ENCODE data around the gene RPS14.

The RPS14 gene

DNA sequence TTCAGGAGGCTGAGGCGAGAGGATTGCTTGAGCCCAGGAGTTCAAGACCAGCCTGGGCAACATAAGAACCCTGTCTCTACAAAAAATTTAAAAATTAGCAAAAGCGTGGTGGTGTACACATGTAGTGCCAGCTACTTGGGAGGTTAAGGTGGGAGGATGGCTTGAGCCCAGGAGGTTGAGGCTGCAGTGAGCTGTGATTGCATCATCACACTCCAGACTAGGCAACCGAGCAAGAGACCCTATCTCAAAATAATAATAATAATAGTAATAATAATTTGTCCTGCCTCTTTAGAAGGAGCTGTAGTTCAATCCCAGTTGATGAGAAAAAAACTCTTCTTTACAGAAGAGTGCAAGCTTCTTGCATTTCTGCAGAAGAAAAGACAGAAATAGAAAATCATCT lies 26.8 kb downstream of the RPS14 start:
- TF ChIP-seq CTCF (IDR thresholded peaks at IDR 0.05; ENCODE audit: borderline replicate concordance, insufficient read depth, low read depth, low read length), result no peak
- H3K4me3 ChIP-seq (ENCODE audit: low read depth, low read length), result no peak overlapping the region

DNA sequence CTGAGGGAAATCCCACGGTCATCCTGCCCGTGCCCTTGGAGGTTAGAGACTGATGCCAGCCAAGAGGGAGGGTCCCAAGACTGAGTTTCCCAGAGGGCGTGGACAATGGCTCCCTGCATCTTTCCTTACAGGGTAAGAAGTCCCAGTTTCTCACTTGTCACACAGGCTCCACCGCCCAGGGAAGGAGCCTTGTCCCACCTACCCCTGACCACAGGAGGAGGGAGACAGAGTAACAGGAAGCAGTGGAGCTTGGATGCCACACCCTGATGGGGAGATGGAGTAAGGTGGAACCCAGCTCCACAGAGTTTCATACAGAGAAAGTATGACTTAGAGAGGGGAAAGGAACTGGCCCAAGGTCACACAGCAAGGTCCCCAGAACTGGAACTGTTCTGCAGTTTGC lies 27.5 kb downstream of the RPS14 start:
- TF ChIP-seq CTCF (IDR thresholded peaks at IDR 0.05; ENCODE audit: borderline replicate concordance, insufficient read depth, low read depth, low read length), result no peak
- H3K4me3 ChIP-seq (ENCODE audit: low read depth, low read length), result no peak overlapping the region

GRCh38 chr5:150419630-150420270 lies 29.8 kb downstream of the RPS14 start:
- no peak for TF ChIP-seq CTCF (IDR thresholded peaks at IDR 0.05; ENCODE audit: borderline replicate concordance, insufficient read depth, low read depth, low read length)
- no peak overlapping the region for H3K4me3 ChIP-seq (ENCODE audit: low read depth, low read length)

DNA sequence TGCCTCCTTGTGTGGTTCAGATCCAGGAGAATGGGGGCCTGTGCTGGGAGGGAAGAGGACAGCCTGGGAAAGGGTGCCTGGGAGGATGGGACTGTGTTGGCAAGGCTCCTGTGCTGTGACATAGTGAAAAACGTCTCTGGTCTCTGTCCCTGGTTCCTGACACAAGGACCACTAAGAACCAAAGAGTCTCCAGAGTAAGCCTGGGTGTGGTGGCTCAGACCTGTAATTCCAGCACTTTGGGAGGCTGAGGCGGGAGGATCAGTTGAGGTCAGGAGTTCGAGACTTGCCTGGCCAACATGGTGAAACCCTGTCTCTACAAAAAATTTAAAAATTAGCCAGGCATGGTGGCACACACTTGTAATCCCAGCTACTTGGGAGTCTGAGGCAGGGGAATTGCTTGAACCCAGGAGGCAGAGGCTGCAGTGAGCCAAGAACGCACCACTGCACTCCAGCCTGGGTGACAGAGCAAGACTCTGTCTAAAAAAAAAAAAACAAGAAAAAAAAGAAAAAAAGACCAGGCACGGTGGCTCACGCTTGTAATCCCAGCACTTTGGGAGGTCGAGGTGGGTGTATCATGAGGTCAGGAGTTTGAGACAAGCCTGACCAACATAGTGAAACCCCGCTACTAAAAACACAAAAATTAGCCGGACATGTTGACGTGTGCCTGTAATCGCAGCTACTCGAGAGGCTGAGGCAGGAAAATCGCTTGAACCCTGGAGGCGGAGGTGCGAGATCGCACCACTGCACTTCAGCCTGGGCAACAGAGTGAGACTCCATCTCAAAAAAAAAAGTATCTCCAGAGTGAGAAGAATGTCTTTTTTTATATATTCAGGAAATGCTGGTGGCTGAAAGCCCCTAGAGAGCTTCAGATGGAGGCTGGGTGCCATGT lies 35.4 kb downstream of the RPS14 start:
- peak overlapping the region; percentile 6 for H3K4me3 ChIP-seq (ENCODE audit: low read depth, low read length)

DNA sequence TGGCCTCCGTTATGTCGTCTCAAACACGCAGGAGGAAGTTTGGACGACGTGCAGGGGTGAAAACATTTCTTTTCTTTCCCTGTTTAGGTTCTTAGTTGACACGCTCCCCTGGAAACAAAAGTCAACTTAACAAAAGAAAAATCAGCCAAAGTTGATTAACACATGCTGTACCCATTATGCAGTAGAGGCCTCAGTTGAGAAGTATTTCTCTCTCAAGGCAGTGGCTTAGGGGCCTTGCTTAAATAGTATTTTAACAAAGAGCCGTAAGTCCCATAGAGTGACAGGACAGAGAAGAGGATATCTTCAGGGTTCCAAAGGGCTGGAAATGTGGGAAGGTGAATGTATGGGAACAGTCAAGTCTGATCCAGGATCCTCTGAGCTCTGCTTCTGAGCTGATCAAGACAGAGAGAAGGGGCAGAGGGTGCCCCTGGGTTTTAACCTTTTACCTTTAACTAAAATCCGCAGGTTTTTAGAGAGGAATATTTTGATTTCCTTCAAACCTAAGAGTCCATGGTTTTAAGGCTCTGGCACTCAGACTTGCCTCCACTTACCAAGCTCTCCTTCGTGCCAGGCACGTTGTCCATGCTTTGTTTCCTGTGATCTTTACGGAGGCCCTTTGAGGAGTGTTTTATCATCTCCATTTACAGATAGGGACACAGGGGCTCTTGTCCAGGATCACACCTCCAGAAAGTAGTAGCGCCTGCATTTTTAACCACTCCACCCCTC lies 36.2 kb downstream of the RPS14 start:
- TF ChIP-seq CTCF (IDR thresholded peaks at IDR 0.05; ENCODE audit: borderline replicate concordance, insufficient read depth, low read depth, low read length), result no peak
- peak overlapping the region; percentile 24 for H3K4me3 ChIP-seq (ENCODE audit: low read depth, low read length)

- peak within 1 kb of the TSS; percentile 97 for H3K4me3 ChIP-seq (ENCODE audit: low read depth, low read length)
- no peak for TF ChIP-seq CTCF (IDR thresholded peaks at IDR 0.05; ENCODE audit: borderline replicate concordance, insufficient read depth, low read depth, low read length)
Measured at GRCh38 chr5:150412319-150413175, 37.0 kb downstream of the RPS14 start, which contains the start of gene CD74. Gene CD74, minus strand, starts transcription at chr5:150412910. Its CDS starts 161 bp downstream, at chr5:150412749.

Measured in GM12875 (cell line).